GM23338 (cell line): ENCODE data around the gene EBF4.

Source experiments
- CREB1 ChIP-seq: fragments of 250-450 bp; sonication (Bioruptor Pico); IDR thresholded peaks from 2 replicates; pipeline ENCODE4 v1.5.0; 2020; ENCODE audit warnings: low read depth, mild to moderate bottlenecking, moderate library complexity
- EZH2 ChIP-seq: fragments of 200-600 bp; sonication (generic); IDR thresholded peaks from one replicate; pipeline ENCODE4 v1.8.0; 2017; ENCODE audit warnings: antibody characterized with exemption, mild to moderate bottlenecking, low read depth; ENCODE audit not compliant: unreplicated experiment
- EZH2phosphoT487 ChIP-seq: fragments of 200-600 bp; sonication (generic); IDR thresholded peaks from one replicate; pipeline ENCODE4 v1.8.1; 2018; ENCODE audit warnings: antibody characterized with exemption; ENCODE audit not compliant: unreplicated experiment
- NANOG ChIP-seq: IDR thresholded peaks from 2 replicates; pipeline ENCODE4 v1.6.1; 2016; ENCODE audit warnings: antibody characterized with exemption, borderline replicate concordance
- POLR2AphosphoS5 ChIP-seq: IDR thresholded peaks from 2 replicates; pipeline ENCODE4 v1.6.1; 2016; ENCODE audit warnings: antibody characterized with exemption, low read depth
- STAT1 ChIP-seq: IDR thresholded peaks from one replicate; pipeline ENCODE4 v1.6.1; 2016; ENCODE audit warnings: antibody characterized with exemption; ENCODE audit not compliant: unreplicated experiment
- TF ChIP-seq, protein P1 (sequence below), 2 experiments: fragments of 200-600 bp in 1 of 2; sonication (generic) in 1 of 2; conservative IDR thresholded peaks; 2 replicates each; pipeline versions ENCODE4 v1.5.1 to v1.6.1; 2016 to 2017; ENCODE audit warnings: antibody characterized with exemption in 2 of 2, low read depth in 2 of 2, mild to moderate bottlenecking in 2 of 2, moderate library complexity in 1 of 2
- TF ChIP-seq, protein P2 (sequence below): IDR thresholded peaks from one replicate; pipeline ENCODE4 v1.6.1; 2018; ENCODE audit warnings: antibody characterized with exemption; ENCODE audit not compliant: unreplicated experiment
- TF ChIP-seq, protein P3 (sequence below): IDR thresholded peaks from 2 replicates; pipeline ENCODE4 v1.6.1; 2016; ENCODE audit warnings: antibody characterized with exemption
- TF ChIP-seq, protein P4 (sequence below): fragments of 250-450 bp; sonication (Bioruptor Pico); IDR thresholded peaks from 2 replicates; pipeline ENCODE4 v1.5.0; 2020; ENCODE audit warnings: mild to moderate bottlenecking, moderate library complexity

DNA sequence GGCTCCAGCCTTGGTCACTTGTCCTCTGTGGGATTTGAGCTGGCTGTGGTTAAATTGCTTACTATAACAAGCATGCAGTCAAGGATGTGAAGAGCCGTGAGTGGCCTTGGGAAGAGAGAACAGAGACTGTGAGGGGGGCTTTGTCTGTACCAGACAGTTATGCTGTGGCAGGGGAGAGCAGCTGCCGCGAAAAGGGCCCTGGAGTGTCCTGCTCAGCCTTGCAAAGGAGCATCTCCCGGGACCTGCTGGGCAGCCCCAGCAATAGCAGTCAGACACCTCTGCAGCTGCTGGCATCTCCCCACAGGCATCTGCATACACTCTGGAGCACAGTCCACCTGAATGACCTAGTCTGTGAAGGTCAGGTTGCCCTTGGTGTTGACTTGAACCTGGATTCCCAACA lies 6.3 kb downstream of the EBF4 start:
- TF ChIP-seq, protein P1, sequence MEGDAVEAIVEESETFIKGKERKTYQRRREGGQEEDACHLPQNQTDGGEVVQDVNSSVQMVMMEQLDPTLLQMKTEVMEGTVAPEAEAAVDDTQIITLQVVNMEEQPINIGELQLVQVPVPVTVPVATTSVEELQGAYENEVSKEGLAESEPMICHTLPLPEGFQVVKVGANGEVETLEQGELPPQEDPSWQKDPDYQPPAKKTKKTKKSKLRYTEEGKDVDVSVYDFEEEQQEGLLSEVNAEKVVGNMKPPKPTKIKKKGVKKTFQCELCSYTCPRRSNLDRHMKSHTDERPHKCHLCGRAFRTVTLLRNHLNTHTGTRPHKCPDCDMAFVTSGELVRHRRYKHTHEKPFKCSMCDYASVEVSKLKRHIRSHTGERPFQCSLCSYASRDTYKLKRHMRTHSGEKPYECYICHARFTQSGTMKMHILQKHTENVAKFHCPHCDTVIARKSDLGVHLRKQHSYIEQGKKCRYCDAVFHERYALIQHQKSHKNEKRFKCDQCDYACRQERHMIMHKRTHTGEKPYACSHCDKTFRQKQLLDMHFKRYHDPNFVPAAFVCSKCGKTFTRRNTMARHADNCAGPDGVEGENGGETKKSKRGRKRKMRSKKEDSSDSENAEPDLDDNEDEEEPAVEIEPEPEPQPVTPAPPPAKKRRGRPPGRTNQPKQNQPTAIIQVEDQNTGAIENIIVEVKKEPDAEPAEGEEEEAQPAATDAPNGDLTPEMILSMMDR (conservative IDR thresholded peaks at IDR 0.05; ENCODE audit: low read depth in 2 of 2) = no peak
- no peak for TF ChIP-seq POLR2AphosphoS5
- TF ChIP-seq EZH2 = no peak
- no peak for TF ChIP-seq STAT1
- TF ChIP-seq NANOG = no peak
- TF ChIP-seq, protein P2, sequence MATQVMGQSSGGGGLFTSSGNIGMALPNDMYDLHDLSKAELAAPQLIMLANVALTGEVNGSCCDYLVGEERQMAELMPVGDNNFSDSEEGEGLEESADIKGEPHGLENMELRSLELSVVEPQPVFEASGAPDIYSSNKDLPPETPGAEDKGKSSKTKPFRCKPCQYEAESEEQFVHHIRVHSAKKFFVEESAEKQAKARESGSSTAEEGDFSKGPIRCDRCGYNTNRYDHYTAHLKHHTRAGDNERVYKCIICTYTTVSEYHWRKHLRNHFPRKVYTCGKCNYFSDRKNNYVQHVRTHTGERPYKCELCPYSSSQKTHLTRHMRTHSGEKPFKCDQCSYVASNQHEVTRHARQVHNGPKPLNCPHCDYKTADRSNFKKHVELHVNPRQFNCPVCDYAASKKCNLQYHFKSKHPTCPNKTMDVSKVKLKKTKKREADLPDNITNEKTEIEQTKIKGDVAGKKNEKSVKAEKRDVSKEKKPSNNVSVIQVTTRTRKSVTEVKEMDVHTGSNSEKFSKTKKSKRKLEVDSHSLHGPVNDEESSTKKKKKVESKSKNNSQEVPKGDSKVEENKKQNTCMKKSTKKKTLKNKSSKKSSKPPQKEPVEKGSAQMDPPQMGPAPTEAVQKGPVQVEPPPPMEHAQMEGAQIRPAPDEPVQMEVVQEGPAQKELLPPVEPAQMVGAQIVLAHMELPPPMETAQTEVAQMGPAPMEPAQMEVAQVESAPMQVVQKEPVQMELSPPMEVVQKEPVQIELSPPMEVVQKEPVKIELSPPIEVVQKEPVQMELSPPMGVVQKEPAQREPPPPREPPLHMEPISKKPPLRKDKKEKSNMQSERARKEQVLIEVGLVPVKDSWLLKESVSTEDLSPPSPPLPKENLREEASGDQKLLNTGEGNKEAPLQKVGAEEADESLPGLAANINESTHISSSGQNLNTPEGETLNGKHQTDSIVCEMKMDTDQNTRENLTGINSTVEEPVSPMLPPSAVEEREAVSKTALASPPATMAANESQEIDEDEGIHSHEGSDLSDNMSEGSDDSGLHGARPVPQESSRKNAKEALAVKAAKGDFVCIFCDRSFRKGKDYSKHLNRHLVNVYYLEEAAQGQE = no peak
- TF ChIP-seq, protein P3, sequence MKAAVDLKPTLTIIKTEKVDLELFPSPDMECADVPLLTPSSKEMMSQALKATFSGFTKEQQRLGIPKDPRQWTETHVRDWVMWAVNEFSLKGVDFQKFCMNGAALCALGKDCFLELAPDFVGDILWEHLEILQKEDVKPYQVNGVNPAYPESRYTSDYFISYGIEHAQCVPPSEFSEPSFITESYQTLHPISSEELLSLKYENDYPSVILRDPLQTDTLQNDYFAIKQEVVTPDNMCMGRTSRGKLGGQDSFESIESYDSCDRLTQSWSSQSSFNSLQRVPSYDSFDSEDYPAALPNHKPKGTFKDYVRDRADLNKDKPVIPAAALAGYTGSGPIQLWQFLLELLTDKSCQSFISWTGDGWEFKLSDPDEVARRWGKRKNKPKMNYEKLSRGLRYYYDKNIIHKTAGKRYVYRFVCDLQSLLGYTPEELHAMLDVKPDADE = no peak
- no peak for TF ChIP-seq EZH2phosphoT487
- TF ChIP-seq, protein P4, sequence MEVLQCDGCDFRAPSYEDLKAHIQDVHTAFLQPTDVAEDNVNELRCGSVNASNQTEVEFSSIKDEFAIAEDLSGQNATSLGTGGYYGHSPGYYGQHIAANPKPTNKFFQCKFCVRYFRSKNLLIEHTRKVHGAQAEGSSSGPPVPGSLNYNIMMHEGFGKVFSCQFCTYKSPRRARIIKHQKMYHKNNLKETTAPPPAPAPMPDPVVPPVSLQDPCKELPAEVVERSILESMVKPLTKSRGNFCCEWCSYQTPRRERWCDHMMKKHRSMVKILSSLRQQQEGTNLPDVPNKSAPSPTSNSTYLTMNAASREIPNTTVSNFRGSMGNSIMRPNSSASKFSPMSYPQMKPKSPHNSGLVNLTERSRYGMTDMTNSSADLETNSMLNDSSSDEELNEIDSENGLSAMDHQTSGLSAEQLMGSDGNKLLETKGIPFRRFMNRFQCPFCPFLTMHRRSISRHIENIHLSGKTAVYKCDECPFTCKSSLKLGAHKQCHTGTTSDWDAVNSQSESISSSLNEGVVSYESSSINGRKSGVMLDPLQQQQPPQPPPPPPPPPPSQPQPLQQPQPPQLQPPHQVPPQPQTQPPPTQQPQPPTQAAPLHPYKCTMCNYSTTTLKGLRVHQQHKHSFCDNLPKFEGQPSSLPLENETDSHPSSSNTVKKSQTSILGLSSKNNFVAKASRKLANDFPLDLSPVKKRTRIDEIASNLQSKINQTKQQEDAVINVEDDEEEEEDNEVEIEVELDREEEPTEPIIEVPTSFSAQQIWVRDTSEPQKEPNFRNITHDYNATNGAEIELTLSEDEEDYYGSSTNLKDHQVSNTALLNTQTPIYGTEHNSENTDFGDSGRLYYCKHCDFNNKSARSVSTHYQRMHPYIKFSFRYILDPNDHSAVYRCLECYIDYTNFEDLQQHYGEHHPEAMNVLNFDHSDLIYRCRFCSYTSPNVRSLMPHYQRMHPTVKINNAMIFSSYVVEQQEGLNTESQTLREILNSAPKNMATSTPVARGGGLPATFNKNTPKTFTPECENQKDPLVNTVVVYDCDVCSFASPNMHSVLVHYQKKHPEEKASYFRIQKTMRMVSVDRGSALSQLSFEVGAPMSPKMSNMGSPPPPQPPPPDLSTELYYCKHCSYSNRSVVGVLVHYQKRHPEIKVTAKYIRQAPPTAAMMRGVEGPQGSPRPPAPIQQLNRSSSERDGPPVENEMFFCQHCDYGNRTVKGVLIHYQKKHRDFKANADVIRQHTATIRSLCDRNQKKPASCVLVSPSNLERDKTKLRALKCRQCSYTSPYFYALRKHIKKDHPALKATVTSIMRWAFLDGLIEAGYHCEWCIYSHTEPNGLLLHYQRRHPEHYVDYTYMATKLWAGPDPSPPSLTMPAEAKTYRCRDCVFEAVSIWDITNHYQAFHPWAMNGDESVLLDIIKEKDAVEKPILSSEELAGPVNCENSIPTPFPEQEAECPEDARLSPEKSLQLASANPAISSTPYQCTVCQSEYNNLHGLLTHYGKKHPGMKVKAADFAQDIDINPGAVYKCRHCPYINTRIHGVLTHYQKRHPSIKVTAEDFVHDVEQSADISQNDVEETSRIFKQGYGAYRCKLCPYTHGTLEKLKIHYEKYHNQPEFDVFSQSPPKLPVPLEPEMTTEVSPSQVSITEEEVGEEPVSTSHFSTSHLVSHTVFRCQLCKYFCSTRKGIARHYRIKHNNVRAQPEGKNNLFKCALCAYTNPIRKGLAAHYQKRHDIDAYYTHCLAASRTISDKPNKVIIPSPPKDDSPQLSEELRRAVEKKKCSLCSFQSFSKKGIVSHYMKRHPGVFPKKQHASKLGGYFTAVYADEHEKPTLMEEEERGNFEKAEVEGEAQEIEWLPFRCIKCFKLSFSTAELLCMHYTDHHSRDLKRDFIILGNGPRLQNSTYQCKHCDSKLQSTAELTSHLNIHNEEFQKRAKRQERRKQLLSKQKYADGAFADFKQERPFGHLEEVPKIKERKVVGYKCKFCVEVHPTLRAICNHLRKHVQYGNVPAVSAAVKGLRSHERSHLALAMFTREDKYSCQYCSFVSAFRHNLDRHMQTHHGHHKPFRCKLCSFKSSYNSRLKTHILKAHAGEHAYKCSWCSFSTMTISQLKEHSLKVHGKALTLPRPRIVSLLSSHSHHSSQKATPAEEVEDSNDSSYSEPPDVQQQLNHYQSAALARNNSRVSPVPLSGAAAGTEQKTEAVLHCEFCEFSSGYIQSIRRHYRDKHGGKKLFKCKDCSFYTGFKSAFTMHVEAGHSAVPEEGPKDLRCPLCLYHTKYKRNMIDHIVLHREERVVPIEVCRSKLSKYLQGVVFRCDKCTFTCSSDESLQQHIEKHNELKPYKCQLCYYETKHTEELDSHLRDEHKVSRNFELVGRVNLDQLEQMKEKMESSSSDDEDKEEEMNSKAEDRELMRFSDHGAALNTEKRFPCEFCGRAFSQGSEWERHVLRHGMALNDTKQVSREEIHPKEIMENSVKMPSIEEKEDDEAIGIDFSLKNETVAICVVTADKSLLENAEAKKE (CRISPR knock-in tag) = no peak
- TF ChIP-seq CREB1 (CRISPR knock-in tag) = no peak
